Left ventricle myocardium inferior (tissue), 1 donor: ENCODE results near the gene IFT74. TPM values are rescaled to one million over a fixed set of nuclear protein-coding genes. Genes with fewer than 3 reads are reported as not detected.

Source experiments
- DNase-seq: peaks from one replicate; pipeline ENCODE4 v3.0.0-alpha.2; 2020
- H3K27ac ChIP-seq: fragments of 200-600 bp; replicated peaks from 2 replicates; pipeline ENCODE4 v1.8.0; 2021
- H3K27me3 ChIP-seq: fragments of 200-600 bp; 2 replicates; pipeline ENCODE4 v1.8.0; 2021; ENCODE audit warnings: low read depth
- H3K36me3 ChIP-seq: fragments of 200-600 bp; 2 replicates; pipeline ENCODE4 v1.8.0; 2021
- H3K4me1 ChIP-seq: fragments of 200-600 bp; 2 replicates; pipeline ENCODE4 v1.8.0; 2021
- H3K4me3 ChIP-seq: fragments of 200-600 bp; 2 replicates; pipeline ENCODE4 v1.8.0; 2021; ENCODE audit warnings: mild to moderate bottlenecking, moderate library complexity
- H3K9me3 ChIP-seq: fragments of 200-600 bp; replicated peaks from 2 replicates; pipeline ENCODE4 v1.8.0; 2021
- CTCF ChIP-seq: fragments of 200-600 bp; IDR thresholded peaks from 2 replicates; pipeline ENCODE4 v1.8.0; 2021; ENCODE audit warnings: antibody characterized with exemption, mild to moderate bottlenecking, borderline replicate concordance
- intact Hi-C: fragments of 100-400 bp; cut with micrococcal nuclease; formaldehyde crosslinking; loops from one replicate; pipeline ENCODE4 v1.11.0; 2022
- total RNA-seq: library from RNA; stranded (reverse); fragmentation: NEBNext Ultra II Directional; extraction: Animal tissue kit (Norgen Biotek cat#: 25700); gene quantifications from one replicate; pipeline ENCODE4 v1.2.1, GENCODE V29; 2021
- donor health status: DM: no; HTN: yes; CAD: no; lungs with severe emphysema.

Gene IFT74
- total RNA-seq, 1 donor from 2014 or later: 10.1 TPM

GRCh38 chr9:27053369-27054022, 97.3 kb downstream of the IFT74 start:
- Histone ChIP-seq H3K4me1 (peaks cover 12% of the 10 kb centered on the region), H3K9me3 (no peaks in the 10 kb centered on the region), H3K27me3 (no peaks in the 10 kb centered on the region), H3K36me3 (peaks cover 24% of the 10 kb centered on the region), H3K27ac (peak overlapping the region; percentile 22), H3K4me3 (no peak overlapping the region)
- DNase-seq: no peak
- no peak for TF ChIP-seq CTCF
- intact Hi-C loops: no loop called here

DNA sequence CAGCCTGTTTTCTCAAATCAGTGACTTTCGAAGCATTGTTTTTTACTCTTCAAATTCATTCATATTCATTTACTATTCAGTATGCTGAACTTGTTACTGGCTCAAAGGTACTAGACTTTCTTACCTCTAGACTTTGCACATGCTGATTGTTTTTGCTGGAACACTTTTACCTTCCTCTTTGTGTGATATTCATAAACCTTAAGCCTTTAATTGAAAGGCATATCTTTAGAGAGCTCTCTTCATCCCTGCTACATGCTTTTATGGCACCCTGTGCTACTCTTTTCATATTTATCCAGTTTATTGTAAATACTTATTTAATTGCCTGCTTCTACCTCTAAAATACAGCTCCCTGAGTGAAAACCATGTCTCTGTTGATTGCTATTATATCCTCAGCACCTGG, 97.9 kb downstream of the IFT74 start:
- H3K36me3 ChIP-seq: peaks cover 24% of the 10 kb centered on the region
- intact Hi-C loops: no loop called here

GRCh38 chr9:27054841-27055240, 98.6 kb downstream of the IFT74 start:
- Histone ChIP-seq H3K9me3 (no peaks in the 10 kb centered on the region), H3K27me3 (no peaks in the 10 kb centered on the region), H3K27ac (no peak overlapping the region), H3K4me1 (peaks cover 16% of the 10 kb centered on the region), H3K36me3 (peaks cover 24% of the 10 kb centered on the region), H3K4me3 (no peak overlapping the region)
- intact Hi-C loops: no loop called here
- no peak for TF ChIP-seq CTCF
- DNase-seq: no peak

More for the DNA sequence above, 97.9 kb downstream of the IFT74 start:
- no peak for DNase-seq
- H3K27ac ChIP-seq: peak overlapping the region; percentile 22
- no peaks in the 10 kb centered on the region for H3K9me3 ChIP-seq
- H3K4me1 ChIP-seq: peaks cover 12% of the 10 kb centered on the region
- H3K27me3 ChIP-seq: no peaks in the 10 kb centered on the region
- H3K4me3 ChIP-seq: no peak overlapping the region
- TF ChIP-seq CTCF: no peak

DNA sequence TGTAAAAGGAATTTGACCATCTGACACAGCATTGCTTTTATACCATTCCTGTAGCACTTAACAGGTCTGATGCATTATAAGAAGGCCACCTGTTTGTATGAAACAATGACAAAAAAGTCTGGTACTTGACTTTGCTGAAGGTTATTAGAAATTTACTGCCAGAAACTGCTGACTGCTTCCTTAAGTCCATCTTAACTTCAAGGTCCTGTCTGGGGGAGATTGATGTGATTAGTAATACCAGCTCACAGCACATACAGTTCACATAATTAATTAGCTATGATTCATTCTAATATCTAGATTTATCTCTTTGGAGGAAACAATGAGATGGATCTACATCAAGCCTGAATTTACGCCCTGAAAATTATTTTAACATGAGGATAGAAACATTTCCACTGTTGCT, 103.2 kb downstream of the IFT74 start:
- H3K4me1 ChIP-seq: peaks cover 5% of the 10 kb centered on the region
- TF ChIP-seq CTCF: no peak
- no peak for DNase-seq
- no peaks in the 10 kb centered on the region for H3K9me3 ChIP-seq
- no peak overlapping the region for H3K27ac ChIP-seq
- intact Hi-C loops: no loop called here
- H3K4me3 ChIP-seq: no peak overlapping the region
- H3K27me3 ChIP-seq: no peaks in the 10 kb centered on the region
- H3K36me3 ChIP-seq: peaks cover 33% of the 10 kb centered on the region

- no peak for TF ChIP-seq CTCF
- peaks cover 5% of the 10 kb centered on the region for H3K4me1 ChIP-seq
- peaks cover 33% of the 10 kb centered on the region for H3K36me3 ChIP-seq
- no peaks in the 10 kb centered on the region for H3K9me3 ChIP-seq
- no peak for DNase-seq
- no peak overlapping the region for H3K27ac ChIP-seq
- intact Hi-C loops: no loop called here
- H3K27me3 ChIP-seq: no peaks in the 10 kb centered on the region
- no peak overlapping the region for H3K4me3 ChIP-seq
Observed at GRCh38 chr9:27059907-27060306, 103.7 kb downstream of the IFT74 start.
